Vagina (tissue), 2 donors: ENCODE data around the gene ADNP. TPM values are rescaled to one million over a fixed set of nuclear protein-coding genes. Genes with fewer than 3 reads are reported as not detected.

Experiments used
- DNase-seq, 2 donors: peaks; one replicate each; pipeline ENCODE4 v3.0.0-alpha.2; 2017; ENCODE audit errors: extremely low spot score in 2 of 2
- H3K27ac ChIP-seq: fragments of 200-600 bp; sonication (generic); one replicate; pipeline ENCODE4 v1.5.1; 2019
- H3K27me3 ChIP-seq: fragments of 200-600 bp; sonication (generic); one replicate; pipeline ENCODE4 v1.5.1; 2019
- H3K36me3 ChIP-seq, 2 donors: fragments of 200-600 bp; sonication (generic); one replicate each; pipeline ENCODE4 v1.5.1; 2017 to 2019
- H3K4me1 ChIP-seq: fragments of 200-600 bp; sonication (generic); one replicate; pipeline ENCODE4 v1.5.1; 2019
- H3K4me3 ChIP-seq, 2 donors: fragments of 200-600 bp; sonication (generic); 1 replicate in 1 of 2; 2 replicates in 1 of 2; pipeline ENCODE4 v1.5.1; 2016 to 2019
- H3K9me3 ChIP-seq: fragments of 200-600 bp; sonication (generic); one replicate; pipeline ENCODE4 v1.5.1; 2019
- POLR2A ChIP-seq, 2 donors: fragments of 450-650 bp; IDR thresholded peaks; one replicate each; pipeline ENCODE4 v1.6.1; 2017; ENCODE audit warnings: antibody characterized with exemption in 2 of 2, mild to moderate bottlenecking in 2 of 2, moderate library complexity in 2 of 2
- POLR2AphosphoS5 ChIP-seq, 2 donors: sonication (generic); formaldehyde crosslinking; IDR thresholded peaks; one replicate each; pipeline ENCODE4 v1.9.0; 2017; ENCODE audit warnings: antibody characterized with exemption in 2 of 2, mild to moderate bottlenecking in 2 of 2, low read depth in 1 of 2; ENCODE audit not compliant: insufficient read depth in 1 of 2
- intact Hi-C: fragments of 100-400 bp; cut with DNase I; formaldehyde crosslinking; loops from one replicate; pipeline ENCODE4 v1.15.1; 2023
- total RNA-seq: library from RNA; depleted of rRNA; stranded (reverse); fragments of >200 nt; gene quantifications from one replicate; pipeline ENCODE4 v1.2.3, GENCODE V29; 2016
- TF ChIP-seq, protein P1 (sequence below), 3 experiments: fragments of 450-650 bp in 2 of 3; fragments of 200-600 bp in 1 of 3; sonication (generic) in 1 of 3; IDR thresholded peaks; one replicate each; pipeline ENCODE4 v1.5.1; 2017 to 2019; ENCODE audit warnings: antibody characterized with exemption in 3 of 3, mild to moderate bottlenecking in 2 of 3, moderate library complexity in 2 of 3

Gene ADNP
- total RNA-seq, 1 donor from 2014 or later: 51.6 TPM

DNA sequence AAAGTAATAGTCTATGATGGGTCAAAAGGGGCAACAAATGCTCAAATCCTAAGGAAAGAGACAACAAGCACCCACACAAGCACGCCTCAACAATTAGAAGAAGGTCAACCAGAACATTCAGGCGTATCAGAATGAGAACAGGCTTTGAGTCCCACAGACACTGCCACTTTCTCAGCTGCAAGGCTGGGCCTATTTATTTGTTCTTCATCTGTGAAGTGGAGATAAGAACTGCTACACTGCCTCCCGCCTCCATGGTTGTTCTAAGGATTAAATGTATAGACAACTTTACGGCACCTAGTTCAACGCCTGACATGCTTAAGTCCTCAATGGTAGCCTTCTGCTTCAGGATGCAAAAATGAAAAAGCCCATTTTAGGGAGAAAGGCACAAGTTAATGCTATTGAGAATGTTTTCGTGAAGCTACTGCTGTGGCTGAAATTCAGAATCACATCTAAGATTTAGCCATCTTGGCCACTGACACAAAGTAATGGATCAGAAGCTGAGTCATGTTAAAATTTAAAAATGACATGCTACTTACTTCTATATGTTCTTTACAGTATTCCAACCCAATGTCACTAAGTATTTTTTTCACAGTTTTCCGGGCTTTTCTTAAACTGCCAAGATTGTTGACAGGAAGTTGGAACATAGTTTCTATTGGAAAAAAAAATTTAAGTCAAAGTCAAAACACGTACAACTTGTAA lies 27.7 kb downstream of the ADNP start:
- intact Hi-C loops: no loop called here
- H3K36me3 ChIP-seq: peaks cover 0 to 20% of the 10 kb centered on the region in 2 donors

DNA sequence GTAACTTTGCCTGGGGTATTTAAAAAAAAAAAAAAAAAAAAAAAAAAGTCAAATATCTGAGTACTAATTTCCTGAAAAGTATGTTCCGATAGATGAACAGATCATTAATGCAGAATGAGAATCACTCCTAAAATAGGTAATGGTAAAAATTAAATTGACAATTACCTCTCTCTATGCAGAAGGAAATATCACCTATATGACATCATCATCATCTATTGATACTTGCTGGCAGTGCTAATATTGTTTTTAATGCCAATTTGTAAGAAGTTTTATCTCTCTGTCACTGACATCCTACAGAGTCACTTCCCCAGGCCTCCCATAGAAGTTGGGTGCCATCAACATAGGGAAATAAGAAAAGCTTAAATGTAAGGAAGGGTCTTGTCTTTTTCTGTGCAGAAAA lies 29.9 kb downstream of the ADNP start:
- TF ChIP-seq POLR2AphosphoS5 (IDR thresholded peaks at IDR 0.05; ENCODE audit: insufficient read depth in 1 of 2, low read depth in 1 of 2): no peak
- TF ChIP-seq, protein P1, sequence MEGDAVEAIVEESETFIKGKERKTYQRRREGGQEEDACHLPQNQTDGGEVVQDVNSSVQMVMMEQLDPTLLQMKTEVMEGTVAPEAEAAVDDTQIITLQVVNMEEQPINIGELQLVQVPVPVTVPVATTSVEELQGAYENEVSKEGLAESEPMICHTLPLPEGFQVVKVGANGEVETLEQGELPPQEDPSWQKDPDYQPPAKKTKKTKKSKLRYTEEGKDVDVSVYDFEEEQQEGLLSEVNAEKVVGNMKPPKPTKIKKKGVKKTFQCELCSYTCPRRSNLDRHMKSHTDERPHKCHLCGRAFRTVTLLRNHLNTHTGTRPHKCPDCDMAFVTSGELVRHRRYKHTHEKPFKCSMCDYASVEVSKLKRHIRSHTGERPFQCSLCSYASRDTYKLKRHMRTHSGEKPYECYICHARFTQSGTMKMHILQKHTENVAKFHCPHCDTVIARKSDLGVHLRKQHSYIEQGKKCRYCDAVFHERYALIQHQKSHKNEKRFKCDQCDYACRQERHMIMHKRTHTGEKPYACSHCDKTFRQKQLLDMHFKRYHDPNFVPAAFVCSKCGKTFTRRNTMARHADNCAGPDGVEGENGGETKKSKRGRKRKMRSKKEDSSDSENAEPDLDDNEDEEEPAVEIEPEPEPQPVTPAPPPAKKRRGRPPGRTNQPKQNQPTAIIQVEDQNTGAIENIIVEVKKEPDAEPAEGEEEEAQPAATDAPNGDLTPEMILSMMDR (IDR thresholded peaks at IDR 0.05): no peak
- H3K4me1 ChIP-seq: peaks cover 35% of the 10 kb centered on the region
- intact Hi-C loops: no loop called here
- no peak overlapping the region for H3K4me3 ChIP-seq
- no peaks in the 10 kb centered on the region for H3K9me3 ChIP-seq
- peaks cover 0 to 20% of the 10 kb centered on the region in 2 donors for H3K36me3 ChIP-seq
- H3K27ac ChIP-seq: no peak overlapping the region
- DNase-seq: no peak
- H3K27me3 ChIP-seq: no peaks in the 10 kb centered on the region

More for the DNA sequence above, 27.7 kb downstream of the ADNP start:
- DNase-seq: no peak
- peaks cover 44% of the 10 kb centered on the region for H3K4me1 ChIP-seq
- H3K4me3 ChIP-seq: no peak overlapping the region
- no peak overlapping the region for H3K27ac ChIP-seq
- H3K27me3 ChIP-seq: no peaks in the 10 kb centered on the region
- TF ChIP-seq POLR2A (IDR thresholded peaks at IDR 0.05) (no peak), POLR2AphosphoS5 (IDR thresholded peaks at IDR 0.05; ENCODE audit: insufficient read depth in 1 of 2, low read depth in 1 of 2) (no peak)
- TF ChIP-seq, protein P1 (IDR thresholded peaks at IDR 0.05): no peak
- H3K9me3 ChIP-seq: no peaks in the 10 kb centered on the region

DNA sequence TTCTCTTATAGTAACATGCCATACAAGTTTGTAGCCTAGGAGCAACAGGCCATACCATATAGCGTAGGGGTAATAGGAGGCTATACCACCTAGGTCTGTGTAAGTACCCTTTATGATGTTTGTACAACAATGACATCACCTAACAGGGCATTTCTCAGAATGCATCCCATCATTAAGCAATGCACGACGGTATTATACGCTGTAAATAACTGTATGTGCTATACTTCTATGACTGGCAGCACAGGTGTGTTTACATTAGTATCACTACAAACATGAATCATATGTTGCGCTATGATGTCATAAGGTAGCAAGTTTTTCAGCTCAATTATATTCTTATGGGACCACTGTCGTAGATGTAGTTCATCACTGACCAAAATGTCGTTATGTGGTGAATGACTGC lies 31.0 kb downstream of the ADNP start:
- no peak for DNase-seq
- no peak for TF ChIP-seq POLR2AphosphoS5 (IDR thresholded peaks at IDR 0.05; ENCODE audit: insufficient read depth in 1 of 2, low read depth in 1 of 2)
- no peak for TF ChIP-seq POLR2A (IDR thresholded peaks at IDR 0.05)
- TF ChIP-seq, protein P1 (IDR thresholded peaks at IDR 0.05): no peak
- Histone ChIP-seq H3K27ac (no peak overlapping the region), H3K27me3 (no peaks in the 10 kb centered on the region), H3K4me1 (peaks cover 24% of the 10 kb centered on the region), H3K4me3 (no peak overlapping the region), H3K36me3 (peaks cover 0 to 20% of the 10 kb centered on the region in 2 donors), H3K9me3 (no peaks in the 10 kb centered on the region)
- intact Hi-C loops: no loop called here

DNA sequence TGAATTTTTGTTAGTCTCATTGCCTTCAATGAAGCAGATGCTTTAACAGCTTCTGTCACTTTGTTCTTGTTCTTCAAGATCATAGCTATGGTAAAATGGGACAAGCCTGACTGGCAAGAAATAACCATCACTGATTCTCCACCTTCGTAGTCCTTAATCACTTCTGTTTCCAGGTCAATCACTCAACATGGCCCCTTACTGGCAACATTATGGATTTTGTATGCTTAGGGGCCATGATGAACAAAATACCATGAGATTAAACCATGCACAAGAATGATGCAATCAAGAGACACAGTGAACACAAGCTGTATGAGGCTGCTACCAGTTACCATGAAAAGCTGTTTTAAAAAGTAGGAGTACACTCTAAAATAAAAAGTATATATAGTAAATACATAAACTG lies 32.8 kb downstream of the ADNP start:
- TF ChIP-seq POLR2AphosphoS5 (IDR thresholded peaks at IDR 0.05; ENCODE audit: insufficient read depth in 1 of 2, low read depth in 1 of 2): no peak
- TF ChIP-seq, protein P1 (IDR thresholded peaks at IDR 0.05): no peak
- no peak for TF ChIP-seq POLR2A (IDR thresholded peaks at IDR 0.05)
- intact Hi-C loops: no loop called here
- peaks cover 0 to 33% of the 10 kb centered on the region in 2 donors for H3K36me3 ChIP-seq

DNA sequence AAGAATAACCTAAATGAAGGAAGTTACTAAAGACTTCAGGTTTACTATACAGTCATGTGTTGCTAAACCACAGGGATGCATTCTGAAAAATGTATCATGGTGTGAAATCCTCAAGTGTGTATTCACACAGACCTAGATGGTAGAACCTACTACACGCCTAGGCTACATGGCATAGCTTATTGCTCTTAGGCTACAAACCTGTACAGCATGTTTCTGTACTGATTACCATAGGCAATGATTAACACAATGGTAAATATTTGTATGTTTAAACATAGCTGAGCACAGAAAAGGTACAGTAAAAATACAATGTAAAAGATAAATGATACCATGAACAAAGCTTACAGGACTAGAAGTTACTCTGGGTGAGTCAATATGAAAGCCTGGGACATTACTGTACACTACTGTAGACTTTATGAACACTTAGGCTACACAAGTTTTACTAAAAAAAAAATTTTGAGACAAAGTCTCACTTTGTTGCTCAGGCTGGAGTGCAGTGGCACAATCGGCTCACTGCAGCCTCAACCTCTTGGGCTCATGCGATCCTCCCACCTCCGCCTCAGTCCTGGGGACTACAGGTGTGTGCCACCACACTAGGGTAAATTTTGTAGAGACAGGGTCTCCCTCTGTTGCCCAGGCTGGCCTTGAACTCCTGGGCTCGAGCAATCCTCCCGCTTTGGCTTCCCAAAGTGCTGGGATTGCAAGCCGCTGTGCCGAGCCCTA lies 36.0 kb downstream of the ADNP start:
- no peak for TF ChIP-seq POLR2A (IDR thresholded peaks at IDR 0.05)
- TF ChIP-seq POLR2AphosphoS5 (IDR thresholded peaks at IDR 0.05; ENCODE audit: insufficient read depth in 1 of 2, low read depth in 1 of 2): no peak
- TF ChIP-seq, protein P1 (IDR thresholded peaks at IDR 0.05): no peak
- Histone ChIP-seq H3K36me3 (peaks cover 0 to 44% of the 10 kb centered on the region in 2 donors), H3K9me3 (no peaks in the 10 kb centered on the region), H3K27ac (no peak overlapping the region), H3K27me3 (no peaks in the 10 kb centered on the region), H3K4me3 (no peak overlapping the region), H3K4me1 (no peaks in the 10 kb centered on the region)
- no peak for DNase-seq
- intact Hi-C loops: no loop called here

More for the DNA sequence above, 32.8 kb downstream of the ADNP start:
- no peaks in the 10 kb centered on the region for H3K9me3 ChIP-seq
- no peak overlapping the region for H3K27ac ChIP-seq
- H3K27me3 ChIP-seq: no peaks in the 10 kb centered on the region
- peaks cover 9% of the 10 kb centered on the region for H3K4me1 ChIP-seq
- H3K4me3 ChIP-seq: no peak overlapping the region
- no peak for DNase-seq
